Tibial artery (tissue), 4 donors: Measurements from ENCODE around the gene NRP2.

ENCODE experiments used
- DNase-seq, 2 donors: peaks; one replicate each; pipeline ENCODE4 v3.0.0-alpha.2; 2019
- H3K27ac ChIP-seq, 2 donors: fragments of 200-600 bp; sonication (generic) in 1 of 2; 1 replicate in 1 of 2; 2 replicates in 1 of 2; pipeline ENCODE4 v1.5.1; 2018 to 2019; ENCODE audit warnings: mild to moderate bottlenecking in 1 of 2
- H3K27me3 ChIP-seq, 2 donors: fragments of 200-600 bp; sonication (generic) in 1 of 2; one replicate each; pipeline versions ENCODE4 v1.5.1 to v1.6.0; 2016 to 2019
- H3K36me3 ChIP-seq, 3 donors: fragments of 200-600 bp; sonication (generic) in 2 of 3; one replicate each; pipeline ENCODE4 v1.5.1; 2016 to 2019; ENCODE audit warnings: mild to moderate bottlenecking in 2 of 3
- H3K4me1 ChIP-seq, 4 donors: fragments of 200-600 bp; sonication (generic) in 2 of 4; 1 replicate in 3 of 4; 2 replicates in 1 of 4; pipeline ENCODE4 v1.5.1; 2016 to 2019
- H3K4me3 ChIP-seq, 2 donors: fragments of 200-600 bp; sonication (generic) in 1 of 2; 1 replicate in 1 of 2; 2 replicates in 1 of 2; pipeline ENCODE4 v1.5.1; 2018 to 2019; ENCODE audit warnings: mild to moderate bottlenecking in 2 of 2
- H3K9me3 ChIP-seq, 3 donors: fragments of 200-600 bp; sonication (generic) in 1 of 3; one replicate each; pipeline ENCODE4 v1.5.1; 2016 to 2019
- intact Hi-C: fragments of 100-400 bp; cut with DNase I; formaldehyde crosslinking; loops from one replicate; pipeline ENCODE4 v1.15.0; 2023; ENCODE audit warnings: low total_unique reads
- TF ChIP-seq, protein P1 (sequence below), 2 experiments: fragments of 200-600 bp in 1 of 2; fragments of 450-650 bp in 1 of 2; IDR thresholded peaks; one replicate each; pipeline ENCODE4 v1.5.1; 2017 to 2019; ENCODE audit warnings: antibody characterized with exemption in 2 of 2, mild to moderate bottlenecking in 1 of 2, moderate library complexity in 1 of 2

Gene NRP2

DNA sequence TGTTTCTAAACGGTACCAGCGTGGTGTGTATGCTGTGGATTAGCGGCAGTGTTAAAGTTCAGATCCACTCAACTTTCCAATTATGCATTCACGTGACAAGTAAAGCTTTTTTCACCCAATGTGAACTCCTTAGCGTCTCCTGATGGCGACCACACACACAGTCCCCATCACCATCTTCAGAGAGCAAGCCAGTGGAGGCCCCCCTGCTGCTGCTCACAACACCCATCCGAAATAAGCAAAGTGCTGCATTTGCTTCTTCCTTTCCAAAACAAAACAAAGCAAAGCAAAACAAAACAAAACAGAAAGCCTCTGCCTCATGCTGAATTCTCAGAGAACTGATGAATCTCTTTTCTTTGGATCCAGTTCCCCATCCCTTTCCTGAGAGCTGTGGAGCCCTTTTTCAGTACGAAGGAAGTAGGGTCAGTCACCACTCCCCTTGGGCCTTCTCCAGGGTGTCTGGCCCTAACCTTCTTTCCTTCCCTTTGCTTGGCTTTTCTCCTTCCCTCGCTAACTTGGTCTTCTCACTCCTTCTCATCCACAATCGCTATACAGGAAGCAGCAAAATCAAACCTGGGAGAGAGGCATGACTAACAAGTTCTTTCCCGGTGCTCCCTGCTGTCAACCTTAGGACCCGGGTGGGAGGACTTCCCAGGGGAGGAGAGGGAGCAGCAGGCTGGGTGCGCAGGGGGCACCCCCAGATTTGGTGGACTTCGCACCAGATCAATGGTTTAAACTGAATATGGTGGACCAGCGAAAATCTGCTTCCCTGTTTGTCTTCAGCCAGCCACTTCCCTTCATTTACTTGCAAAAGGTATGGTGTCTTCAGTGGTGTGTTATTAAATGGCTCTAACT, 56.0 kb downstream of the NRP2 start:
- no peak for DNase-seq
- Histone ChIP-seq H3K27ac (no peak overlapping the region), H3K4me1 (peaks cover 0 to 13% (median 10%) of the 10 kb centered on the region in 4 donors), H3K27me3 (no peaks in the 10 kb centered on the region), H3K4me3 (no peak overlapping the region), H3K9me3 (no peaks in the 10 kb centered on the region), H3K36me3 (peaks cover 3 to 26% (median 23%) of the 10 kb centered on the region in 3 donors)
- TF ChIP-seq, protein P1, sequence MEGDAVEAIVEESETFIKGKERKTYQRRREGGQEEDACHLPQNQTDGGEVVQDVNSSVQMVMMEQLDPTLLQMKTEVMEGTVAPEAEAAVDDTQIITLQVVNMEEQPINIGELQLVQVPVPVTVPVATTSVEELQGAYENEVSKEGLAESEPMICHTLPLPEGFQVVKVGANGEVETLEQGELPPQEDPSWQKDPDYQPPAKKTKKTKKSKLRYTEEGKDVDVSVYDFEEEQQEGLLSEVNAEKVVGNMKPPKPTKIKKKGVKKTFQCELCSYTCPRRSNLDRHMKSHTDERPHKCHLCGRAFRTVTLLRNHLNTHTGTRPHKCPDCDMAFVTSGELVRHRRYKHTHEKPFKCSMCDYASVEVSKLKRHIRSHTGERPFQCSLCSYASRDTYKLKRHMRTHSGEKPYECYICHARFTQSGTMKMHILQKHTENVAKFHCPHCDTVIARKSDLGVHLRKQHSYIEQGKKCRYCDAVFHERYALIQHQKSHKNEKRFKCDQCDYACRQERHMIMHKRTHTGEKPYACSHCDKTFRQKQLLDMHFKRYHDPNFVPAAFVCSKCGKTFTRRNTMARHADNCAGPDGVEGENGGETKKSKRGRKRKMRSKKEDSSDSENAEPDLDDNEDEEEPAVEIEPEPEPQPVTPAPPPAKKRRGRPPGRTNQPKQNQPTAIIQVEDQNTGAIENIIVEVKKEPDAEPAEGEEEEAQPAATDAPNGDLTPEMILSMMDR (IDR thresholded peaks at IDR 0.05) = no peak
- intact Hi-C loops = no loop called here

DNA sequence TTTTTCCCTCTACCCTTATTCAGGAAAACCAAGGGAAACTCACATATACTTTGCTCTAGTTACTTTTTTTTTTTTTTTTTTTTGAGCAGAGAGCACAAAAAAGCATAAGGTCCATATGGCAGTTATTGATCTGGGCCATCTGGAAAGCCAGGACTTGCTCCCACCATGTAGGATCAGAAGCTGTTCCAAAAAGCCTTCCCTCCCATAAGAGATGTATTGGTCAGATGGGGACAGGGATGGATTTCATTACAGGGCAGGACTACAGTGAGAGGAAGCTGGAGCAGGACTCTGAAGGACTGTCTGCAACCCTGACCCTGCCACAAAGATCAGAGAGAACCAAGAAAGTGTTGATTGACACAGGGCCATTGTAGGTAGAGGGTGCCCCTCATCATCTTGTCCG, 57.3 kb downstream of the NRP2 start:
- no peak for DNase-seq
- no peak overlapping the region for H3K27ac ChIP-seq
- no peaks in the 10 kb centered on the region for H3K27me3 ChIP-seq
- peaks cover 3 to 31% (median 30%) of the 10 kb centered on the region in 3 donors for H3K36me3 ChIP-seq
- peaks cover 0 to 5% (median 3%) of the 10 kb centered on the region in 4 donors for H3K4me1 ChIP-seq
- H3K4me3 ChIP-seq = no peak overlapping the region
- TF ChIP-seq, protein P1 (IDR thresholded peaks at IDR 0.05) = no peak
- intact Hi-C loops = no loop called here
- no peaks in the 10 kb centered on the region for H3K9me3 ChIP-seq

DNA sequence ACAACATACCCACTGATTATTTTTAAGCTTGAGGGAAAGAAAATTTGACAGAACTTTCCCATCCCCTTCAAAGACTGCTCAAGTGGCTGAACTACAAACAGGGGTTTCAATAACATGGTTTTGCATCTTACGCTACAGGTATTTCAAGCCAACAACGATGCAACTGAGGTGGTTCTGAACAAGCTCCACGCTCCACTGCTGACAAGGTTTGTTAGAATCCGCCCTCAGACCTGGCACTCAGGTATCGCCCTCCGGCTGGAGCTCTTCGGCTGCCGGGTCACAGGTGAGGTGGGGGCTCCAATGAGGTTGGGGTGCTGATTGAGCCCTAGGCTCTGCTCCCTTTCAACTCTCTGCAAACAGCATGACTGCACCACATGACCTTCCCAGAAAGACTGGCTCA, 58.1 kb downstream of the NRP2 start:
- intact Hi-C loops = no loop called here
- Histone ChIP-seq H3K4me3 (no peak overlapping the region), H3K27me3 (no peaks in the 10 kb centered on the region), H3K4me1 (no peaks in the 10 kb centered on the region), H3K27ac (no peak overlapping the region), H3K9me3 (no peaks in the 10 kb centered on the region), H3K36me3 (peaks cover 3 to 31% (median 30%) of the 10 kb centered on the region in 3 donors)
- DNase-seq = no peak
- TF ChIP-seq, protein P1 (IDR thresholded peaks at IDR 0.05) = no peak

DNA sequence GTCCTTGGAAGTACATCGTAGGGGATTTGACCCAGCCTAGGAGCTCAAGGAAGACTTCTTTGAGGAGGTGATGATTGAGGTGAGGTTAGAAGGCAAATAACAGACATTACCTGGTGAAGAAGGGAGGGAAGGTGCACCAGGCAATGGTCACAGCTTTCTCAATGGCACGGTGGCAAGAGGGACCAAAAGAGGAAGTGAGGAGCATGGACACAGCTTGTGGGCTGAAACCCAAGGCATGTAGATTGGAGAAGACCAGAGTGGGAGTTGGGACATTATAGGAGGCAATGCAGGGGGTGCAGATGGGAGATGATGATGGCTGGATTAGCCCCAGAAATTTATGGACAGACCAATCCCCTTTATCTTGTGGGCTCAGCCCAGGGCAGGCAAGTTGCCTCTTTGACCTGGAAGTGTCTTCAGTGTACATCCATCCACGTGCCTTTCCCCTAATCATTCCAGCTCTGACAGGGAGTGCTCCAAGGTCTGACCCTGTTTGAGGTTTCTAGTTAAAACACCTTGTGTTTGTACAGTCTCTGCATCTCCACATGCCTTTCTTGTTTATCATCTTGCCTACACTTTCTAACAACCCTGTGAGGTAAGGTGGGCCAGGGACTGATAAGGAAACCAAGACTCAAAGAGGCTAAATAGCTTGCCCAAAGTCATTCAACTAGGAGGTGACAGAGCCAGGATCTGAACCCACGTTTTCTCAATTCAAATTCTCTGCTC, 59.1 kb downstream of the NRP2 start:
- Histone ChIP-seq H3K27ac (no peak overlapping the region), H3K27me3 (no peaks in the 10 kb centered on the region), H3K4me3 (no peak overlapping the region), H3K36me3 (peaks cover 3 to 38% (median 35%) of the 10 kb centered on the region in 3 donors), H3K4me1 (no peaks in the 10 kb centered on the region), H3K9me3 (no peaks in the 10 kb centered on the region)
- no peak for DNase-seq
- intact Hi-C loops = no loop called here
- TF ChIP-seq, protein P1 (IDR thresholded peaks at IDR 0.05) = no peak

DNA sequence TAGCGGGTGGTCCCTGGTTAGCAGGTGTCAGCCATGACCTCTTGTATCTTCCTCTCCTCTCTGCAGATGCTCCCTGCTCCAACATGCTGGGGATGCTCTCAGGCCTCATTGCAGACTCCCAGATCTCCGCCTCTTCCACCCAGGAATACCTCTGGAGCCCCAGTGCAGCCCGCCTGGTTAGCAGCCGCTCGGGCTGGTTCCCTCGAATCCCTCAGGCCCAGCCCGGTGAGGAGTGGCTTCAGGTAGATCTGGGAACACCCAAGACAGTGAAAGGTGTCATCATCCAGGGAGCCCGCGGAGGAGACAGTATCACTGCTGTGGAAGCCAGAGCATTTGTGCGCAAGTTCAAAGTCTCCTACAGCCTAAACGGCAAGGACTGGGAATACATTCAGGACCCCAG, 60.8 kb downstream of the NRP2 start:
- DNase-seq = no peak
- TF ChIP-seq, protein P1 (IDR thresholded peaks at IDR 0.05) = no peak
- Histone ChIP-seq H3K4me3 (no peak overlapping the region), H3K4me1 (no peaks in the 10 kb centered on the region), H3K36me3 (peaks cover 3 to 42% (median 37%) of the 10 kb centered on the region in 3 donors), H3K27ac (no peak overlapping the region), H3K27me3 (no peaks in the 10 kb centered on the region), H3K9me3 (no peaks in the 10 kb centered on the region)
- intact Hi-C loops = no loop called here
